ENCODE data around the gene FBXO5.
"Not testable (repeated sequence)": the region's sequence is repeated elsewhere in the genome, so short reads cannot be mapped to it uniquely, and the experiment has no call there.

- not testable (repeated sequence) for TF ChIP-seq POLR2AphosphoS5 (IDR thresholded peaks at IDR 0.05; ENCODE audit: low read depth); CTCF (conservative IDR thresholded peaks at IDR 0.05; ENCODE audit: low read depth in 2 of 2); ZNF331 (CRISPR knock-in tag; IDR thresholded peaks at IDR 0.05; ENCODE audit: low read depth); STAT1 (IDR thresholded peaks at IDR 0.05; ENCODE audit: unreplicated experiment); REST (IDR thresholded peaks at IDR 0.05; ENCODE audit: unreplicated experiment); EZH2 (IDR thresholded peaks at IDR 0.05; ENCODE audit: low read depth, unreplicated experiment); JUNB (IDR thresholded peaks at IDR 0.05; ENCODE audit: unreplicated experiment); CREB1 (CRISPR knock-in tag; IDR thresholded peaks at IDR 0.05; ENCODE audit: low read depth)
These were observed 16.7 kb upstream of the FBXO5 start for GRCh38 chr6:152999538-152999937.
